Measurements from ENCODE around the gene MTA1. TPM values are rescaled to one million over a fixed set of nuclear protein-coding genes. Genes with fewer than 3 reads are reported as not detected.

Gene MTA1
- polyA plus RNA-seq, 2 of the 4 experiments (the other 2 are of a cell fraction) = 46.8 to 86.7 TPM

DNA sequence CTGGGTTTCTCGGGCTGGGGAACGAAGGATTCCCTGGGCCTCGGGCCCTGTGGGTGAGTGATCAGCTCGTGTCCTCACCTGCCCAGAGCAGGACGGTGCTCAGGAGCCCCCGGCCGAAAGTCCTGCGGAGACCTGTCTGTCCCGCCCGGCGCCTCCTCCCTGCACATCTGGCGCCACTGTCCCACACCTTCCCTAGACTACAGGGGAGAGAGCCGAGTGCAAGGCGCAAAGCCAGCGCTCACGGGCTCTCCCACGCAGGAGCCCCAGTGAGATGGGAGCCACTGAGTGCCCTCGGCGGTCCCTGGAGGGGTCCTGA lies 34.3 kb upstream of the MTA1 start:
- TF ChIP-seq, protein P1, sequence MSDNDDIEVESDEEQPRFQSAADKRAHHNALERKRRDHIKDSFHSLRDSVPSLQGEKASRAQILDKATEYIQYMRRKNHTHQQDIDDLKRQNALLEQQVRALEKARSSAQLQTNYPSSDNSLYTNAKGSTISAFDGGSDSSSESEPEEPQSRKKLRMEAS (IDR thresholded peaks at IDR 0.05) = no peak
- TF ChIP-seq FOSB (CRISPR knock-in tag; IDR thresholded peaks at IDR 0.05) = no peak
- TF ChIP-seq MAZ (IDR thresholded peaks at IDR 0.05; ENCODE audit: borderline replicate concordance, low read depth, low read length) = no peak
- no peak for TF ChIP-seq MYC (IDR thresholded peaks at IDR 0.05; ENCODE audit: borderline replicate concordance, low read length)
- no peak for TF ChIP-seq ZC3H11A (IDR thresholded peaks at IDR 0.05)
- Histone ChIP-seq H3K4me2 (no peak overlapping the region), H3K4me1 (no peaks in the 10 kb centered on the region), H3K4me3 (no peak overlapping the region), H3K9me3 (no peaks in the 10 kb centered on the region), H3K27ac (no peak overlapping the region)
- CTCF ChIA-PET = interaction anchor here (7.5 kb wide), 1 partner anchor 16 kb away, joined by 49 read pairs; no protein-coding TSS in a partner anchor
- DNase-seq (ENCODE audit: low read depth in 1 of 2, low spot score in 1 of 2) = no peak
- no peak for FAIRE-seq
- POLR2A ChIA-PET = no interaction called here
- no peak for ATAC-seq
- 94% methylated on average over 19 of the region's 19 CpGs for WGBS (ENCODE audit: missing lambda C conversion rate)

DNA sequence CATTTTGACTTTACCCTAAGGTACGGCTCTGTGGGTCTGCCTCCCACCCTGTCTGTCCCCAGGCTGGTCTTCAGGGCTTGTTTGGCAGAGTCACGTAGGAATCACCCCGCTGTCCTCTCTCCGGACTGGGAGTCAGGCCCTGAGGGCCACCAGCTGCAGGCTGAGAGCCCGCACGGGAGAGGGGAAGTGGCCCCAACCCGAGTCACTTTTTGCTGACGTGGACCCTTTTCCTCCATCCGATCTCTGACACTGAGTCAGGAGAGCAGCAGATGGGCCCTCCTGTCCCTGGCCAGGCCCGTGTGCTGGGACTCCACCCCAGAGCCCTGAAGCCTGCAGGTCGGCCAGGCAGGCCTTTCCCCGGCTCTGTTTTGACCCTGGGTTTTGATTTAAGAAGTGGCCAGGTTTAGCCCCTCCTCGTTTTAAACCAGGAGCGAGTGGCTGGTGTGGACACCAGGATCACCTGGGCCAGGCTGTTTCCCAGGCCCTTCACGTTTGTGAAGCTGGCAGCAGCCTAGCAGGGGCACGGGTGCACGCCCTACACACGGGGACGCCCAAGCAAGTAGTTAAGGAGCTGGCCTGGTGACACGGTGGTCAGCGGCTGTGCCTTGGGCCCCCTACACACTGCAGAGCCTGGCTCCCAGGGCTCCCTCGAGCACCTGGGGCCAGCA lies 33.8 kb upstream of the MTA1 start:
- Histone ChIP-seq H3K4me3 (no peak overlapping the region), H3K4me1 (no peaks in the 10 kb centered on the region), H3K27ac (no peak overlapping the region), H3K4me2 (no peak overlapping the region), H3K9me3 (no peaks in the 10 kb centered on the region)
- DNase-seq (ENCODE audit: low read depth in 1 of 2, low spot score in 1 of 2) (no peak), FAIRE-seq (no peak), ATAC-seq (no peak)
- TF ChIP-seq MAFK (IDR thresholded peaks at IDR 0.05; ENCODE audit: partially characterized antibody) = peak; percentile 69
- TF ChIP-seq RARB (CRISPR knock-in tag; IDR thresholded peaks at IDR 0.05) = no peak
- no peak for TF ChIP-seq POLR2AphosphoS2 (conservative IDR thresholded peaks at IDR 0.05; ENCODE audit: low read length)
- no peak for TF ChIP-seq ZSCAN20 (CRISPR knock-in tag; IDR thresholded peaks at IDR 0.05)
- TF ChIP-seq GATA3 (IDR thresholded peaks at IDR 0.05; ENCODE audit: borderline replicate concordance) = no peak
- no peak for TF ChIP-seq FOSB (CRISPR knock-in tag; IDR thresholded peaks at IDR 0.05)
- TF ChIP-seq FOXS1 (CRISPR knock-in tag; IDR thresholded peaks at IDR 0.05) = no peak
- no peak for TF ChIP-seq KDM5A (IDR thresholded peaks at IDR 0.05)
- ChIA-PET CTCF (interaction anchor here (1.2 to 7.5 kb wide), 3 partner anchors 14 to 34 kb away, joined by 3 to 49 read pairs (median 6); no protein-coding TSS in a partner anchor), POLR2A (no interaction called here)
- WGBS (ENCODE audit: missing lambda C conversion rate) = 87% methylated on average over 17 of the region's 22 CpGs

DNA sequence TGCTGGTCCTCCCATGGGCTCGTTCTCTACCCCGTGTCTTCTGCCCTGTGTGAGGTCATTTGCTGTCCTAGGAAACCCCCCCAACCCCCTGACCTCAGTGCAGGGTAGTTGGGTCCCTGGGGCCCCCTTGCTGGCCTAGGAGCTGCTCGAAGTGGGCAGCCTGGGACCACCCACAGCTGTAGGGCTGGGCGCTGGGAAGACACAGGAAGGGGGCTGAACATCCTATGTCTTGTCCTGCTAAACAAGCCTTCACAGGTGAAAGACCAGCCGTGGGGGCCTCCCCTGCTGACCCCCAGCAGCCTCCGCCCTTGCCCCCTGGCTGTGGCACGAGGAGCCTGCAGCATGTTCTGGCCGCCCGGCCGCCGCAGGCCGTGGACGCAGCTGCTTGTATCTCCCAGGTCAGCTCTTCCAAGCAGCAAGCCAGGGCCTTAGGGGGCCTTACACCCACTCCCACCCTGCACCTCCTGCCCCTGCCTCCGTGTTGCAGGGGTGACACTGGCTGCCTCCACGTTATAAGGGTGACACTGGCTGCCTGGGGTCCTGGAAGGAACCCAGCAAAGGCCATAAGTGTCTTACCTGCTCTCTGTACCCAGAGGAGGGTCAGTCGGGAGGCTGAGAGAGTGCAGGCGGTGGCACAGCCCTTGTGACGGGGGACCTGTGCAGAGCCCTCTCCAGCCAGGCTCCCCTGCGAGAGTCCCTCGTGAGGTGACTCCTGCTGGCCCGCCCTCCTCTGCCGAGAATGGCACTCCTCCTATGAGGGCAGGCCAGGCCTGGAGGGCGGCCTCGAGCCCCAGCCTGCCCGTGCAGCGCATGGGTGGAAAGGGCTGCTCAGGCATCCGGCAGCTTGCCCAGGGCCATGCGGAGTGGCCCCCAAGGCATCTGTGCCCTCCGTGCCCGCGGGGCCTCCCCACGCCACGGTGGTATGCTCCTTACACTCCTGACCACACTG lies 32.8 kb upstream of the MTA1 start:
- H3K9me3 ChIP-seq = no peaks in the 10 kb centered on the region
- POLR2A ChIA-PET = no interaction called here
- FAIRE-seq (no peak), ATAC-seq (no peak), DNase-seq (ENCODE audit: low read depth in 1 of 2, low spot score in 1 of 2) (no peak)
- CTCF ChIA-PET = interaction anchor here (1.2 to 1.4 kb wide), 2 partner anchors 15 to 35 kb away, joined by 3 to 6 read pairs; no protein-coding TSS in a partner anchor
- no peak overlapping the region for H3K4me2 ChIP-seq
- no peaks in the 10 kb centered on the region for H3K4me1 ChIP-seq
- no peak overlapping the region for H3K4me3 ChIP-seq
- H3K27ac ChIP-seq = no peak overlapping the region
- no peak for TF ChIP-seq ZC3H11A (IDR thresholded peaks at IDR 0.05)
- TF ChIP-seq CHD2 (IDR thresholded peaks at IDR 0.05; ENCODE audit: low read length, partially characterized antibody) = no peak
- no peak for TF ChIP-seq EHF (CRISPR knock-in tag; IDR thresholded peaks at IDR 0.05)
- no peak for TF ChIP-seq EP300 (IDR thresholded peaks at IDR 0.05)
- TF ChIP-seq, protein P2, sequence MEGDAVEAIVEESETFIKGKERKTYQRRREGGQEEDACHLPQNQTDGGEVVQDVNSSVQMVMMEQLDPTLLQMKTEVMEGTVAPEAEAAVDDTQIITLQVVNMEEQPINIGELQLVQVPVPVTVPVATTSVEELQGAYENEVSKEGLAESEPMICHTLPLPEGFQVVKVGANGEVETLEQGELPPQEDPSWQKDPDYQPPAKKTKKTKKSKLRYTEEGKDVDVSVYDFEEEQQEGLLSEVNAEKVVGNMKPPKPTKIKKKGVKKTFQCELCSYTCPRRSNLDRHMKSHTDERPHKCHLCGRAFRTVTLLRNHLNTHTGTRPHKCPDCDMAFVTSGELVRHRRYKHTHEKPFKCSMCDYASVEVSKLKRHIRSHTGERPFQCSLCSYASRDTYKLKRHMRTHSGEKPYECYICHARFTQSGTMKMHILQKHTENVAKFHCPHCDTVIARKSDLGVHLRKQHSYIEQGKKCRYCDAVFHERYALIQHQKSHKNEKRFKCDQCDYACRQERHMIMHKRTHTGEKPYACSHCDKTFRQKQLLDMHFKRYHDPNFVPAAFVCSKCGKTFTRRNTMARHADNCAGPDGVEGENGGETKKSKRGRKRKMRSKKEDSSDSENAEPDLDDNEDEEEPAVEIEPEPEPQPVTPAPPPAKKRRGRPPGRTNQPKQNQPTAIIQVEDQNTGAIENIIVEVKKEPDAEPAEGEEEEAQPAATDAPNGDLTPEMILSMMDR (IDR thresholded peaks at IDR 0.05) = no peak
- TF ChIP-seq, protein P3, sequence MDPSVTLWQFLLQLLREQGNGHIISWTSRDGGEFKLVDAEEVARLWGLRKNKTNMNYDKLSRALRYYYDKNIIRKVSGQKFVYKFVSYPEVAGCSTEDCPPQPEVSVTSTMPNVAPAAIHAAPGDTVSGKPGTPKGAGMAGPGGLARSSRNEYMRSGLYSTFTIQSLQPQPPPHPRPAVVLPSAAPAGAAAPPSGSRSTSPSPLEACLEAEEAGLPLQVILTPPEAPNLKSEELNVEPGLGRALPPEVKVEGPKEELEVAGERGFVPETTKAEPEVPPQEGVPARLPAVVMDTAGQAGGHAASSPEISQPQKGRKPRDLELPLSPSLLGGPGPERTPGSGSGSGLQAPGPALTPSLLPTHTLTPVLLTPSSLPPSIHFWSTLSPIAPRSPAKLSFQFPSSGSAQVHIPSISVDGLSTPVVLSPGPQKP (IDR thresholded peaks at IDR 0.05; ENCODE audit: low read depth, low read length) = no peak
- WGBS (ENCODE audit: missing lambda C conversion rate) = 77% methylated on average over 16 of the region's 33 CpGs
